Measurements from ENCODE around the gene SORBS2. TPM values are rescaled to one million over a fixed set of nuclear protein-coding genes. Genes with fewer than 3 reads are reported as not detected.

The SORBS2 gene
- total RNA-seq, 1 experiment from 2014 or later: 9.7 TPM

- no peak overlapping the region for H3K23ac ChIP-seq (ENCODE audit: insufficient read length, low read depth, low read length)
- no peak for TF ChIP-seq CTCF (conservative IDR thresholded peaks at IDR 0.05)
Measured at GRCh38 chr4:185723631-185724260, 88.2 kb downstream of the SORBS2 start.

More at GRCh38 chr4:185723631-185724260, 88.2 kb downstream of the SORBS2 start:
- DNase-seq: no peak
- Mint-ChIP-seq H3K9me3 (no peaks in the 10 kb centered on the region), H3K27ac (no peak overlapping the region; a peak in 1 of 7 replicates), H3K4me1 (peaks cover 0 to 10% of the 10 kb centered on the region in 2 experiments; a peak in 2 of 4 replicates), H3K36me3 (ENCODE audit: insufficient read depth in 1 of 3, low read depth in 3 of 3) (no peaks in the 10 kb centered on the region; a peak in 1 of 7 replicates), H3K27me3 (ENCODE audit: low read depth) (no peaks in the 10 kb centered on the region), H3K4me3 (no peak overlapping the region)
- Histone ChIP-seq H3K18ac (ENCODE audit: insufficient read length, low read depth, low read length) (no peak overlapping the region), H2BK12ac (ENCODE audit: insufficient read length, low read depth, low read length) (no peak overlapping the region), H3K56ac (ENCODE audit: insufficient read length, low read depth, low read length) (no peak overlapping the region), H3K9me3 (ENCODE audit: control insufficient read depth, low read depth, low read length) (no peaks in the 10 kb centered on the region), H3K79me2 (ENCODE audit: insufficient read depth, low read length) (no peaks in the 10 kb centered on the region), H4K20me1 (ENCODE audit: control insufficient read depth, insufficient read depth, insufficient read length) (no peaks in the 10 kb centered on the region), H3K14ac (ENCODE audit: insufficient read depth, low read length) (no peak overlapping the region), H3K9ac (ENCODE audit: extremely low read depth, insufficient read length, low read length) (no peak overlapping the region), H3K4ac (ENCODE audit: low read depth, low read length) (no peak overlapping the region), H2AFZ (ENCODE audit: low read length) (no peak overlapping the region), H4K91ac (ENCODE audit: insufficient read length, low read depth, low read length) (no peak overlapping the region), H3K79me1 (ENCODE audit: insufficient read depth, low read depth, low read length, poor library complexity, severe bottlenecking) (no peaks in the 10 kb centered on the region), H3K23me2 (ENCODE audit: insufficient read length, low read depth, low read length, poor library complexity, severe bottlenecking) (no peaks in the 10 kb centered on the region), H2BK15ac (ENCODE audit: low read depth, low read length) (no peak overlapping the region), H3K4me1 (ENCODE audit: insufficient read depth, low read length) (0 out of 2 replicates have a peak, but pooled peaks cover 2% of the 10 kb centered on the region), H2BK20ac (ENCODE audit: low read depth, low read length, poor library complexity, severe bottlenecking) (no peak overlapping the region), H4K5ac (ENCODE audit: insufficient read length, low read depth, low read length) (no peak overlapping the region), H3K4me2 (ENCODE audit: insufficient read depth, insufficient read length, low read length) (no peak overlapping the region), H2BK5ac (ENCODE audit: insufficient read length, low read length) (no peak overlapping the region), H3K27ac (ENCODE audit: insufficient read length, low read depth, low read length) (no peak overlapping the region), H3K27me3 (ENCODE audit: insufficient read depth, low read length) (no peaks in the 10 kb centered on the region), H2AK5ac (ENCODE audit: insufficient read length, low read length) (no peak overlapping the region), H3T11ph (ENCODE audit: low read length) (no peak overlapping the region), H2BK120ac (ENCODE audit: low read depth, low read length, poor library complexity, severe bottlenecking) (no peak overlapping the region), H4K8ac (replicated peaks; ENCODE audit: insufficient read length, low read depth, low read length) (no peak overlapping the region)
- no CpG with 5 or more reads among the region's 6 CpGs for WGBS (ENCODE audit: extremely low coverage, insufficient read length, low lambda C conversion rate)
